WTC11 (cell line): Measurements from ENCODE around the gene DNAJC16.

Source experiments
- CREB1 ChIP-seq: sonication (generic); formaldehyde crosslinking; IDR thresholded peaks from 2 replicates; pipeline ENCODE4 v1.8.0; 2023; ENCODE audit warnings: mild to moderate bottlenecking, missing genetic modification reagents
- ELF4 ChIP-seq: sonication (generic); formaldehyde crosslinking; IDR thresholded peaks from 2 replicates; pipeline ENCODE4 v1.8.1; 2022; ENCODE audit warnings: low read depth, mild to moderate bottlenecking, moderate library complexity, missing genetic modification reagents
- FOXK1 ChIP-seq: sonication (generic); formaldehyde crosslinking; IDR thresholded peaks from 2 replicates; pipeline ENCODE4 v1.8.0; 2022; ENCODE audit warnings: mild to moderate bottlenecking, moderate library complexity, missing genetic modification reagents
- IRF2 ChIP-seq: sonication (generic); formaldehyde crosslinking; IDR thresholded peaks from 2 replicates; pipeline ENCODE4 v1.8.0; 2022; ENCODE audit warnings: low read depth, missing genetic modification reagents, borderline replicate concordance
- NR2C2 ChIP-seq: sonication (generic); formaldehyde crosslinking; IDR thresholded peaks from 2 replicates; pipeline ENCODE4 v1.8.0; 2022; ENCODE audit warnings: mild to moderate bottlenecking, missing genetic modification reagents
- NR3C1 ChIP-seq: sonication (generic); formaldehyde crosslinking; conservative IDR thresholded peaks from 2 replicates; pipeline ENCODE4 v1.8.1; 2023; ENCODE audit warnings: low read depth, mild to moderate bottlenecking, missing genetic modification reagents
- ZNF121 ChIP-seq: sonication (generic); formaldehyde crosslinking; IDR thresholded peaks from 2 replicates; pipeline ENCODE4 v1.8.0; 2023; ENCODE audit warnings: missing genetic modification reagents
- ZNF138 ChIP-seq: sonication (generic); formaldehyde crosslinking; conservative IDR thresholded peaks from 2 replicates; pipeline ENCODE4 v1.8.1; 2022; ENCODE audit warnings: mild to moderate bottlenecking, moderate library complexity, missing genetic modification reagents
- TF ChIP-seq, protein P1 (sequence below): sonication (generic); formaldehyde crosslinking; IDR thresholded peaks from 2 replicates; pipeline ENCODE4 v1.8.1; 2022; ENCODE audit warnings: low read depth, mild to moderate bottlenecking, moderate library complexity, missing genetic modification reagents, borderline replicate concordance
- TF ChIP-seq, protein P2 (sequence below): fragments of 200-600 bp; IDR thresholded peaks from 2 replicates; pipeline ENCODE4 v1.8.0; 2022; ENCODE audit warnings: antibody characterized with exemption
- TF ChIP-seq, protein P3 (sequence below): sonication (generic); formaldehyde crosslinking; IDR thresholded peaks from 2 replicates; pipeline ENCODE4 v1.8.0; 2023; ENCODE audit warnings: missing genetic modification reagents

DNA sequence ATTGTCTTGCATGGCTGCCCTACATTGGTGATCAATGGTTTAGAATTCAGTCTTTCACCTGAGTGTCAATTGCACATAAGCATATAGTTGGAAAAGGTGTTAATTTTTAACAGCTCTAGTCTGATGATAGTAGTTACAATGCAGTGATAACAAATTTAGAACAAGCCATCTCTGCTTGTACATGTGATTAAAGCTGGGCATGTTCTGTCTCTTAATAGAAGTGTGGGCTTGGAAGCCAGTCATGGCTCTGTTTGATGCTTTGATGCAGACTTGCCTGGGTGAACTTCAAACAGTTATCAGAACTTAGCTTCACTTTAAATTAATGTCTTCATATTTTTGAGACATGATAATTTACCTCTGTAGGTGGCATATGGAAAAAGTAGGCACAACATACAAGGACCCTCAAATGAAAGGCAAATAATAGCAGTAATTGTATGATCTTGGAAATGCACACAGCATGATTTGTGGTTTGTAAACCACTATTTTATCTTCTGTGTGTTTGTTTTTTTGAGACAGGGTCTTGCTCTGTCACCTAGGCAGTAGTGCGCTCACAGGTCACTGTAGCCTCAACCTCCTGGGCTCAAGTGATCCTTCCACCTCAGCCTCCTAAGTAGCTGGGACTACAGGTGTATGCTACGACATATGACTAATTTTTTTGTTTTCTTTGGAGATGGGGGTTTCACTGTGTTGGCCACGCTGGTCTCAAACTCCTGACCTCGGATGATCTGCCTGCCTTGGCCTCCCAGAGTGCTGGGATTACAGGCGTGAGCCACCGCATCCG, 94.4 kb downstream of the DNAJC16 start:
- TF ChIP-seq, protein P1, sequence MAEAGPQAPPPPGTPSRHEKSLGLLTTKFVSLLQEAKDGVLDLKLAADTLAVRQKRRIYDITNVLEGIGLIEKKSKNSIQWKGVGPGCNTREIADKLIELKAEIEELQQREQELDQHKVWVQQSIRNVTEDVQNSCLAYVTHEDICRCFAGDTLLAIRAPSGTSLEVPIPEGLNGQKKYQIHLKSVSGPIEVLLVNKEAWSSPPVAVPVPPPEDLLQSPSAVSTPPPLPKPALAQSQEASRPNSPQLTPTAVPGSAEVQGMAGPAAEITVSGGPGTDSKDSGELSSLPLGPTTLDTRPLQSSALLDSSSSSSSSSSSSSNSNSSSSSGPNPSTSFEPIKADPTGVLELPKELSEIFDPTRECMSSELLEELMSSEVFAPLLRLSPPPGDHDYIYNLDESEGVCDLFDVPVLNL (CRISPR knock-in tag) = no peak
- TF ChIP-seq IRF2 = no peak
- TF ChIP-seq CREB1 (CRISPR knock-in tag) = no peak
- TF ChIP-seq NR2C2 (CRISPR knock-in tag) = no peak
- TF ChIP-seq, protein P2, sequence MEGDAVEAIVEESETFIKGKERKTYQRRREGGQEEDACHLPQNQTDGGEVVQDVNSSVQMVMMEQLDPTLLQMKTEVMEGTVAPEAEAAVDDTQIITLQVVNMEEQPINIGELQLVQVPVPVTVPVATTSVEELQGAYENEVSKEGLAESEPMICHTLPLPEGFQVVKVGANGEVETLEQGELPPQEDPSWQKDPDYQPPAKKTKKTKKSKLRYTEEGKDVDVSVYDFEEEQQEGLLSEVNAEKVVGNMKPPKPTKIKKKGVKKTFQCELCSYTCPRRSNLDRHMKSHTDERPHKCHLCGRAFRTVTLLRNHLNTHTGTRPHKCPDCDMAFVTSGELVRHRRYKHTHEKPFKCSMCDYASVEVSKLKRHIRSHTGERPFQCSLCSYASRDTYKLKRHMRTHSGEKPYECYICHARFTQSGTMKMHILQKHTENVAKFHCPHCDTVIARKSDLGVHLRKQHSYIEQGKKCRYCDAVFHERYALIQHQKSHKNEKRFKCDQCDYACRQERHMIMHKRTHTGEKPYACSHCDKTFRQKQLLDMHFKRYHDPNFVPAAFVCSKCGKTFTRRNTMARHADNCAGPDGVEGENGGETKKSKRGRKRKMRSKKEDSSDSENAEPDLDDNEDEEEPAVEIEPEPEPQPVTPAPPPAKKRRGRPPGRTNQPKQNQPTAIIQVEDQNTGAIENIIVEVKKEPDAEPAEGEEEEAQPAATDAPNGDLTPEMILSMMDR = no peak
- TF ChIP-seq ZNF121 = no peak
- TF ChIP-seq, protein P3, sequence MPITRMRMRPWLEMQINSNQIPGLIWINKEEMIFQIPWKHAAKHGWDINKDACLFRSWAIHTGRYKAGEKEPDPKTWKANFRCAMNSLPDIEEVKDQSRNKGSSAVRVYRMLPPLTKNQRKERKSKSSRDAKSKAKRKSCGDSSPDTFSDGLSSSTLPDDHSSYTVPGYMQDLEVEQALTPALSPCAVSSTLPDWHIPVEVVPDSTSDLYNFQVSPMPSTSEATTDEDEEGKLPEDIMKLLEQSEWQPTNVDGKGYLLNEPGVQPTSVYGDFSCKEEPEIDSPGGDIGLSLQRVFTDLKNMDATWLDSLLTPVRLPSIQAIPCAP (CRISPR knock-in tag) = no peak
- no peak for TF ChIP-seq FOXK1 (CRISPR knock-in tag)
- no peak for TF ChIP-seq ZNF138 (CRISPR knock-in tag)
- TF ChIP-seq ELF4 (CRISPR knock-in tag) = no peak
- no peak for TF ChIP-seq NR3C1 (CRISPR knock-in tag)
